GM19324 (cell line): ENCODE measurements around the gene LRSAM1.

Experiments used
- ATAC-seq: cut with Tn5 transposase; IDR thresholded peaks from one replicate; pipeline ENCODE4 v1.9.1; 2021; ENCODE audit warnings: mild to moderate bottlenecking, moderate library complexity; ENCODE audit not compliant: unreplicated experiment, low FRiP score

The LRSAM1 gene

DNA sequence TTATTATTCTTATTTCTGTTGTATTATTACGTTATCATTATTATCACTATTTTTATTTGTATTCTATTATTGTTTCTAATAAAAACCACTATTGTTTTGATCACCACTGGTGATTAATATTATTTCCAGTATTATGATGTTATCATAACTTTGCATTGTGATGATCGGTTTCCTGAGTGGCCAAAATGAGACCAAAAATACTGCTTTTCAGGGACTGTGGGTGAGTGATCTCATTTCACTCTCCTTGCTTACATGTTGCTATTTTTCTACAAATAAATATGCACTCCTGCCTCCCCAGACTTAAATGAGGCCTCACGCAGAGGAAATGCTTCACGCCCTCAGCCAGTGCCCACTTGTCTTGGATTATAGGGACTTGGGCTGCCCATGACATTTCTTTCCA is 78.4 kb downstream of the LRSAM1 start:
- ATAC-seq, result no peak

DNA sequence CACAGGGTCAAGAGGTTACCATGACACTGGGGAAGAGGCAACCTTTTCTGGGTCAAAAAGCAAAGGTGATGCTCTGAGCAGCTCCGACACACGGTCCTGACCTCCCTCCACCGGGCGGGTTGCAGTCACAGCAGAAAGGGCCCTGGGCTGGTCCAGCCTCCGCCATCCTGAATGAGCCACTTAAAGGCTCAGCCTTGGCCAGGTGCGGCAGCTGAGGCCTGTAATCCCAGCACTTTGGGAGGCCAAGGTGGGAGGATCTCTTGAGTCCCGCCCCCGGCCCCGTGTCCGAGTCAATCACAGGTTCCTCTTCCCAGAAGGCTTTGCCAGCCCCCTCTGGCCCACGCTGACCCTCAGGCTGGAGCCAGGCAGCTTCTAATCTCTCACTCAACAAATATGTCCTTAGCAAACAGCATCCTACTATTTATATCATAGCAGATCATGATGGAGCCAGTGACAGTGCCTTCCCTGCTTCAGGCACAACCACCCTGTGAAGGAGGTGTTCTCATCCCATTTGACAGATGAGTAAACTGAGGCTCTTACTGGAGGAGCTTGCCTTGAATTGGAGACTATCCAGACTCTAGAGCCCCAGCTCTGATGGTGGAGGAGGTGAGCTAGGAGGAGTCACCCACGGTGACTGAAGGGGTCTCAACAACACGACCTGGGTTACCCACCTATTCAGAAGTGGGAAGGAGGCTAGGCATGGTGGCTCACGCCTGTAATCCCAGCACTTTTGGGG is 79.1 kb downstream of the LRSAM1 start:
- no peak for ATAC-seq

DNA sequence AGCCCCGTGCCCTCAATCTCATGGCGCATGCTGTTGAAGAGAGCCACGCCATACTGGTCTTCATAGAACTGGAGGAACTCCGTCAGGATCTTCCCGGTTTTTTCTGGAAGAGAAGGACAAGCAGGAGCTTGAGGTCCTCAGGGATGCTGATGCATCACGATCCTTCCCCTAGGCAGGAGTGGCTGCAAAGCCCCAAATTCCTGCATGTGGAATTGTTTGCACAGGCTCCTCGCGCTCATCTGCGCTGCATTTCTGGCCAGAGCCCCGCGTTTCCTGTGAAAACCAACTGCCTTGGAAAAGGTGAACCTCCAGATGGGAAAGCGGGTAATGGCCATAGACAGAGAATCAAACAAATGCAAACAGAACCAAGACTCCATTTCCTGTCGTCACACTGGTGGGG is 80.4 kb downstream of the LRSAM1 start:
- ATAC-seq, result no peak

DNA sequence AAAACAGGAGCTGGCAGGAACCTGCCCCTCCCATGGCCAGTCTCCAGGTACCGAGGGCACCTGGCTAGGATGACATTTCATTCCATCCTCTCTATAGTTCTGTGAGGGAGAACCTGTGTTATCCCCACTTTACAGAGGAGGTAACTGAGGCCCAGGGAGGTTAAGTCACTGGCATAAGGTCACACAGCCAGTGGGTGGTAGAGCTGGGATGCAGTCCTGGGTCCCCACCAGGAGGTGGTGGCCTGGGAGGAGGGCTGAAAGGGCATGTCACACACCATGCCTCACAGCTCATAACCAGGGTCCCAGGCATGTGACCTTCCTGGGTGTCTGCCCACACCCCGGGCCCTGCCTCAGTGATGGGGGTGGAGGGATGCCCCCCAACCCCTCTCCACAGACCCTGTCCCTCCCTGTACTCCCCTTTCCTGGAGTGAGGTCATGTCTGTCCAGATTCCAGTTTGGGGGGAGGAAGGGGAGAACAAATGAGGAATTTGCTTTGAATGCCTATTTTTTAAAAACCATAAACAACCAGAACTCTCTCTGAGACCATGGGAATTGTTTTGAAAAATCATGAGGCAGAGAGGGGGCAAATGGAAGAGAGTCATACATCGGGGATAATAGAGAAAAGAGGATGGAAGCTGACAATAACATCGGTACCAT is 83.1 kb downstream of the LRSAM1 start:
- no peak for ATAC-seq

DNA sequence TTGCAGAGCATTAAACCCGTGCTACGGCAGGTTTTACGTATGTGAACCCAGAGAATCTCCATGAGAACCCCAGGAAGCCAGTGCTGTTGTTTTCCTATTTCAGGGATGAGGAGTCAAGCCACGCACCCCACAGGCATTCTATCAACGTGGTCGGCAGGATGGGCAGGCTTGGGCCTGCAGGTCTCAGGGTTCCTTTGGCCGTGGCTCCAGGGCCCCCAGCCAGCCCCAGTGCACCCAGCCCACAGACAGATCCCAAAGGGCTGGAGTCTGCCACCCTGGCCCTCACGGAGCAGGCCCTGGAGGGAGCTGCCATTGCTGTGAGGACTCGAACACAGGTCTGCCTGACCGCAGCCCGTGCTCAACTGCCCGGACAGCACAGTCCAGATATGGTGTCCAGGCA is 83.6 kb downstream of the LRSAM1 start:
- no peak for ATAC-seq

DNA sequence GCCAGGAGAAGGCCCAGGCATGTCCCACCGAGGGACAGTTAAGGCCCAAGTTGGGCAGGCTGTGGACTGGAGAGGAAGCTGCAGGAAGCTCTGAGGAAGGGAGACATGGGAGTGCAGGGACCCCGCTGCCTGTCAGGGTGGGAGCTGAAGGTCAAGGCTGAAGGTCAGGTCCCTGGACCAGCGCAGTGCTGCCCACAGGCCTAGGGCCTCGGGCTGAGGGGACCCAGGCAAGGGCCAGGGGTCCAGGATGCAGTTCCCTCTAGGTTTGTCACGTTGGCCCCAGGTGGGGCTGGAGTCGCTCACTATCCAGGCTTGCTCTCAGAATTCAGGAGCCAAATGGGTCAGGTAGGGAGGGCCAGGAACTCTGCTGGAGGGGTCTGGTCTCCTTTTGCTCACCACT is 84.1 kb downstream of the LRSAM1 start:
- no peak for ATAC-seq

DNA sequence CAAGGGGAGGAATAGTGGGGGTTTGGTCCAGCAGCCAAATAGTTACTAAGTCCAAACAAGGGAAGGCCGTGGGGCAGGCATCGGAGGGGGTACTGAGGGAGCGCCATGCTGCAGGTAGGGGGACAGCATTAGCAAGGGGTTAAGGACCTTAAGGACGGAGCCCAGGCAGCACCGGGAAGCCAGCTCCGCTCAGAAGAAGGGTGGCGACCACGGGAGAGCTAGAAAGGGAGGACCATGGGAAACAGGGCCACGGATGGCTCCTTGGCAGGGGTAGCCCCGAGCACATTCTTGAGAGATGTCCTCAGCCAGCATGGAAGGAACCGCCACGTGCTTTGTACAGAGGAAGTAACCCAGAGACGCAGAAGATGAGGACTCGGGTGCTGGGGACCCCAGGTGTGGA is 84.5 kb downstream of the LRSAM1 start:
- ATAC-seq, result no peak

DNA sequence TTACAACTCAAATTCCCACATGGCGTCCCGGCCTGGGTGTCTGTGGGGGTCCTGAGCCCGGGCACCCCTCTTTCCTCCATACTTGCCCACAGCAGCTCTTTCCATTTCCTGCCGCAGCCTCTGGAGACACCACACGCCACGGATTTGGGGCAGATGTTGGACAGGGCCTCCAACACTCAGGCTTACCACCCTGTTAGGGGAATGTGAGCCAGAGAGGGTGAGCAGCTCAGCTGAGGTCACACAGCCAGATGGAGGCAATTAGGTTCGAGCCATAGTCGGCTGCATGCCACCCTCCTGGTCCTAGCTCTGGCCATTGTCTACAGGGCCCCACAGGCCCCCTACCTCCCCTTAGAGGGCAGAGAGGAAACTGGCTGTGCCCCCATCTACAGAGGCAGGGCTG is 85.2 kb downstream of the LRSAM1 start:
- ATAC-seq, result no peak

DNA sequence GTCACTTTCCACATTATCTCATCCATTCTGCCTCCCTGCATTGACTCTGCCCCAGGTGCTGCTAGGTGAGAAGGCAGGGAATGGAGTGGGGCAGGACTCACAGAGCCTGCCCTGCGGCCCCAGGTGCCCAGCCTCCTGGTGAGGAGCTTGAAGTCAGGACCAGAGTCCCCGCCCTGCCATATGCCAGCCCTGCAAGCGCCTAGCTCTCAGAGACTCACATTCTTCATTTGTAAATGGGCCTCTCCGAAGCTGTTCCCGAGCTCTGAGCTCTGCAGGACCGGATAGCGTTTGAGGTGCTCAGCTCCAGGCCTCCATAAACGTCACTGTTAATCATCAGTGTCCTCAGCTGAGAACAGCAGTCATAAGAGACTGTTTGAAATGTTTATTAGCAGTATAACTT is 85.7 kb downstream of the LRSAM1 start:
- no peak for ATAC-seq

DNA sequence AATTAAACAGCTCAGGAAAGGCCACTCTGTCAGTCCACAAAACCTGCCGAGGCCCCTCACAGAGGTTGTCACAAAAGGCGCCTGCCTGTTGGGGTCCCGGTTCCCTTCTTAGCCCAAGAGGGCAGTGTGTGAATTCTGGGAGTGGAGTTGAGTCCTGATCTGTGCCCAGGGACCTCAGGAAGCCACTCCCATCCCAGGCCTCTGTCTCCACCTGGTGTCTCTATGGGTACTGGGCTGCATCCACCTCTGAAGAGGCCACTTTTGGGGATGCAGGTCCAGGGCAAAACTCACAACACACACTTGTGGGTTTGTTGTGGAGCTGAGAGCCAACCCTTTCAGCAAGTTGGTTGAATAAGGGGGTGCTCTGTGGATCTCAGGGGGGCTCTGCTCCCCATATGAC is 86.5 kb downstream of the LRSAM1 start:
- no peak for ATAC-seq

DNA sequence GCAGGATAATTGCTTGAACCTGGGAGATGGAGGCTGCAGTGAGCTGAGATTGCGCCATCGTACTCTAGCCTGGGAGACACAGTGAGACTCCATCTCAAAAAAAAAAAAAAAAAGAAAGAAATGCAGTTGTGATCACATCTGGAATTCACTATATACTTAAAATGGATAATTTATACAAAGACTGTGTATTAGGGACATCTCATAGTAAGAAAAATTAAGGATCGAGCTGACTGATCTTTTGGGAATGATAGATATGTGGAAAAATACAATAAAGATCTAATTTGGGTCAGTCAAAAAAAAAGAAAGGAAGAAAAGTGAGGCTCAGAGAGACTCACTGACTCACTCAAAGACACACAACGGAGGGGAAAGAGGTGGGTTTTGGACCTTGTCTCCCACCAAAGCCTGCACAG is 87.5 kb downstream of the LRSAM1 start:
- no peak for ATAC-seq

DNA sequence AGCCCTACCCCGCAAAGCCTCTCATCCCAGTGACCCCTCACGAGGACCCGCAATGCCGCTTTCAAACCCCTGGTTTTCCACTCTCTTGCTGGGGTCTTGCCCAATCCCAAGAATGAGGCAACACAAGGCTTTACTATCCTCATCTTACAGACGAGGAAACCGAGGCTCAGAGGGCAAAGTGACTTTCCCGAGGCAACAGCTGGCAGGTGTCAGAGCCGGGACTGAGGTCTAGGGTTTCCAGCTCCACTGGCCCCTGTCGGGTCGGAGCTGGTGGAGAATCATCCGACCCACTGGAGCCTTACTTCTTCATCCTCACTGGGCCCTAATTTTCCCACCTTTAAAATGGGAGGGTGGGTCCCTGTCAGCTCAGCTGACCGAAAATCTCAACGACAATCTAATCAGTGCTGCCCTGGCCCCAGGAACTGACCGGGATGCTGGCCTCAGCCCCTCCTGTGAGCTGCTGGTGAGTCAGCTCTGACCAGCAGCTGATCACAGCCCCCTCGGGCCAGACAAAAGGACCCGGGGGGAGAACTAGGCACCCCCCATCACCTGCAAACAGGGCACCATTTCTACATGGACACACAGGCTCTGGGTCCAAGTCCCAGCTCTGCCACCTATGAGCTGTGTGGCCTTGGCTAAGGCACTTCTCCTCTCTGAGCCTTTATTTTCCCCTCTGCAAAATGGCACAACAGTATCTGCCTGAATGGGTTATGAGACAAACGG is 88.1 kb downstream of the LRSAM1 start:
- ATAC-seq, result no peak

DNA sequence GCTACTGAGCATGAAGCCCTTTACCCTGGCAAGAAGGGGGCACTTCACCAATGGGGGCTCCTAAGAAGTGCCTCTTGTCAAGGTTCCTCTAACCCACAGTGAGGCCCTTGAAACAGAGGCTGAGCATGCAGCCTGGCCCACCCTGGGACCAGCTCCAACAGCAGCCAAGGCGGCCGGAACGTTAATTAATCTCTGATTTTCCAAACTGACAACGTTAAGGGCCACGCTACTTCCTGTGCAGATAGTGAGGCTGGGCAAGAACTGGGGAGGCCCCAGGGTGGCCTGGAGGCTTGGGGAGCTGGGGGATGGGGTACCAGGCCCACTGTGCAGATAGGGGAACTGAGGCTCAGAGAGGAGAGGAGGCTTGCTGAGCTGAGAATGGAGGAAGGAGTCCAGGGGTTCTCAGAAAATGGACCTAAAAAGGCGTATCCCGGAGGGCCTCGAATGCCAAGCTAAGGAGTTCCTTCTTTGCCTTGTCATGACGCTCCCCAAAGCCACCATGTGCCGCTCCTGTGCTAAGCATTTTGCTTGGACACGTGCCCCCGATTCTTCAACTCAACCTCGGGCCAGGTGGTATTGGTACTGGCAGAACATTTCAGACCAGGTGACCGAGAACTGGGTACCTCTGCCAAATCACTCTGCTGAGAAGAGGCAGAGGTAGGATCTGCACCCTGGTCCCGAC is 88.8 kb downstream of the LRSAM1 start:
- no peak for ATAC-seq

DNA sequence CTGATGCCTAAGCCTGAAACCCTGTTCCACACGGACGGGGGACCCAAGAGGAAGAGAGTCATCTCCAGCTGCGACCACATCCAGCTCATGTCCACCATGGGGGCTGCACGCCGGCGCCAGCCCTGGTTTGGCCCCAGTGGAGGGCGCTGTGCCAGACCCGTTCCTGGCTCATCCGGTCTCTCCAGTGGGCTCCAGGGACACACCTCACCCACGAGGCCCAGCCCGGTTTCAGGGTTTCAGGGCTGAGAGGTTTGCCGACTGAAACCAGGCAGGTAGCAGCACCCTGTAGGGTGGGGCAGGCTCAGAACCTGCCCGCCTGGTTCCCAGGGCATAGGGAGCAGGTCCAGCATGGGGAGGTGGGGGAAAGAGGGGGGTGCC is 89.3 kb downstream of the LRSAM1 start:
- ATAC-seq, result no peak

DNA sequence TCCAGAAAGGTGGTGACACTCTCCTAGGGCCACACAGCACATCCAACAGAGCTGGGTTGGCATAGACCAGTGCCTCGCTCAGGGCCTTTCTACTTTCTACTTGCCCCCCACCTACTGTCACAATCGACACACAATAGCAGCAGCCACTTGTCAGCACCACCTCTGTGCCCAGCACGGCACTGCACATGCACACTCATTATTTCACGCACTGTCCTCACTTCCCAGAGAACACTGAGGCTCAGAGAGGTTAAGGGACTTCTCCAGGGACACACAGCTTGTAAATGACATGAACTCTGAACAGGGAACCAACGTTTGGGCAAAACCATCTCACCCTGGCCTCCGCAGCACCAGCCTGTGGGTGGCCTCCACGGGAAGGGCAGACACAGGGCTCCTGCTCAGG is 89.9 kb downstream of the LRSAM1 start:
- no peak for ATAC-seq

DNA sequence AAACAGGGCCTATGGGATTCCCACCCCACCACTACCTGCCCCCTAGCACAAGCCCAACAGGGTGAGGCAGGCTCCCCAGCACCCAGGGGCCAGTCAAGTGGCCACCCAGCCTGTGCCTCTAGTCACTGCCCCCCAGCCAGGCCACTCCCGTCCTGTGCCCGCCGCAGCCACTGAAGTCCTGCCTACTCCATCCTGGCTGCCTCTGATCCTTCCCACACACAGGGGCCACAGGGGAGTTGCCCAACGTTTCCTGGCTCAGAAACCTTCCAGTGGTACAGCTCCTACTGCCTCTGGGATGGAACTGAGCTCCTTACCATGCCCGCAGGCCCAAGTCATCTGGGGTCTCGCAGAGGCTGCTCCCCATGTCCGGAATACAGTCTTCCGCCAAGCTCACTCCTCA is 90.6 kb downstream of the LRSAM1 start:
- ATAC-seq, result no peak

DNA sequence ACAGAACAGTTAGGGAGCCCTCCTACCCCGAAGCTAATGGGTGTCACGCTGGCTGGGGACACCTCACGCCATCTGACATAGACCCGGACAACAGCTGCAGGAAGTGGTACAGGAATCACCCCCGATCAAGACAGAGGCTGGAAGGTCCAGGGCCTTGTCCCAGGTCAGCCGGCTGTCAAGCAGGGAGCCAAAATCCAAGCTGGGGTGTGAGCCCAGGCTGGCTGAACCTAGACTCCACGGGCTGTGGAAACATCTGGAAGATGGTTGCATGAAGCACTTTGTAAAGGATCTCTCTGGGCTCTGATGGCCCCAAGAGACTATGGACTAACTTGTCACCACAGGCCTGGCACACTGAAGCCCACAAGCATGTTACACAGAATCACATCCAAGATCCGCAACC is 91.9 kb downstream of the LRSAM1 start:
- no peak for ATAC-seq

DNA sequence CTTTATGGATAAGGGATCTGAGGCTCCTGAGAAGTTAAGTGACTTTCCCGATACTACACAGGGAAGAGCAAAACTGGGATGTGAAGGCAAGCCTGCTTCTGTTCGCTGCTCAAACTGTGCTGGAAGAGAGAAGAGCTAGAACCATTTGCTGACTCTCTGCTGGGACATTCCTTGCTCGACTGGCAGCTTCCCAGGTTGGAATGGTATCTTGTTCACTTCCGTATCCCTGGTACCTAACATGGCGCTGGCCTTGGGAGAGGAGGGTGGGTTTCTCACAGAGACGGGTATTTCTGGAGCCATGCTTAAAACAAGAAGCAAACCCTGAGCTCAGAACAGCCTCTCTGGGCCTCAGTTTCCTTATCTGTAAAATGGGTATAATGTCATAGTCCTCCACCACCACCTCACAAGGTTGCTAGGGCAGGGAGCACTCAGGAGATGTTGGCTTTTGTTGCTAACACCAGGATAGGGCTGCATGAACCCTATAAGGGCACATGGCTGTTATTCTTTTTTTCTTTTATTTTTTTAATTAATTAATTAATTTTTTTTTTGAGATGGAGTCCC is 92.7 kb downstream of the LRSAM1 start:
- ATAC-seq, result no peak

DNA sequence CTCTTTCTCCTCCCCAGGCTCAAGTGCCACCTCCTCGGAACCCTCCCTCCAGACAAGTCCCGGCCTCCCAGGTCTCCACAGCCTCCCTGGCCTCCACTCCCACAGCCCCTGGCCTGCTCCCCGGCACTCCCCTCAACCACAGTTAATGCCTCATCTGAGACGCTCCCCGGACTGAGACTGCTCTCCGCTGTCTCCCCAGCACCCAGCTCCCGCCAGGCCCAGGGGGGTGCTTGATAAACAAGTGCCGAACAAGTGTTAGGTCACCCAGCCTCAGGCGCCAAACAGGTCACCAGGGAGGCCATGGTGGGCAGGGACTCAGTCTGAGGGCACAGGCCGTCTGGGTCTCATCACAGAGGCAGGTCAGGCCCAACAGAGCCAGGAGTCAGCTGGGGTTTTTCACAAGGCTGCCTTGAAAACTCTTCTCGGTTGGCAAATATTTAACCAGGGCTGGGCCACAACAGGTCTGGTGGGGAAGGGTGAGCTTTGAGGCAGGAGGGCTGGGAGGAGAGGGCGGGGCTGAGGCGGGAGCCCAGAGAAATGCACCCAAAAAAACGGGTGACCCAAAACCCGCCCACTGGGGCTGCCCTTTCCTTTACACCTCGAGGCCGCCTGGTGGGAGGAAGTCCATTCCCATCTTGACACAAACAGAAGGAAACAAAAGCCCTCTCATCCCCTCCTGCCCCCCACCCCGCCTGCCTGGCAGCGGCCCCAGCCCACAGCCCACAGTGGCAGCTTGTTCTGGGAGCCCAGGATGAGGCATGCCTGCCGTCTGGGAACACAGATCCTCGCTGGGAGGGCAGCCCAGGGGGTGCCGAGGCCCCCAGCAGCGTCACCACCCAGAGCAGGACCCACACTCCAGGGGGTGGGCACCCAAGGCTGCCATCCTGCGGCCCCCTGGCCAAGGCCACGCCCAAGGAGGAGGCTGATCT is 94.2 kb downstream of the LRSAM1 start:
- ATAC-seq, result peak; percentile 52
